Measurements from ENCODE around the gene SIVA1.

Gene SIVA1

DNA sequence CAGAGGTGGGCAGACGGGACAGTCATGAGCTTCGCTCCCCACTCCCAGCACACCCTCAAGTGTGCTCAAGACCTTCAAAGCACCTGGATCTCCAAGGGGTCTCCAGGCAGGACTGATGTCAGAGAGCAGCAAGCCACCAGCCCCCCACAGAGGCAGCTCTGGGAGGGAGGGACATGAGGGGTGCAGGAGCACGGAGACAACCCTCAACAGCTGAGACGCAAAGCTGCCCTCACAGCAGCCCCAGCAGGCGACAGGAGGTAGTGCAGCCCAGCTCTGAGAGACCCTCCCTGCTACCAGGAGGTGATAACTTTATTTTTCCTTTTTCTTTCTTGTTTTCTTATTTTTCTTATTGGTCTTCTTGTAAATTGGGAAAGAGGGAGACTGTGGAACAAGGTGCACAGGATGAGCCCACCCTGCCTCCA lies 17.9 kb downstream of the SIVA1 start (continued):
- TF ChIP-seq, protein P1, sequence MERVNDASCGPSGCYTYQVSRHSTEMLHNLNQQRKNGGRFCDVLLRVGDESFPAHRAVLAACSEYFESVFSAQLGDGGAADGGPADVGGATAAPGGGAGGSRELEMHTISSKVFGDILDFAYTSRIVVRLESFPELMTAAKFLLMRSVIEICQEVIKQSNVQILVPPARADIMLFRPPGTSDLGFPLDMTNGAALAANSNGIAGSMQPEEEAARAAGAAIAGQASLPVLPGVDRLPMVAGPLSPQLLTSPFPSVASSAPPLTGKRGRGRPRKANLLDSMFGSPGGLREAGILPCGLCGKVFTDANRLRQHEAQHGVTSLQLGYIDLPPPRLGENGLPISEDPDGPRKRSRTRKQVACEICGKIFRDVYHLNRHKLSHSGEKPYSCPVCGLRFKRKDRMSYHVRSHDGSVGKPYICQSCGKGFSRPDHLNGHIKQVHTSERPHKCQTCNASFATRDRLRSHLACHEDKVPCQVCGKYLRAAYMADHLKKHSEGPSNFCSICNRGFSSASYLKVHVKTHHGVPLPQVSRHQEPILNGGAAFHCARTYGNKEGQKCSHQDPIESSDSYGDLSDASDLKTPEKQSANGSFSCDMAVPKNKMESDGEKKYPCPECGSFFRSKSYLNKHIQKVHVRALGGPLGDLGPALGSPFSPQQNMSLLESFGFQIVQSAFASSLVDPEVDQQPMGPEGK (CRISPR knock-in tag; IDR thresholded peaks at IDR 0.05; ENCODE audit: borderline replicate concordance) = no peak

DNA sequence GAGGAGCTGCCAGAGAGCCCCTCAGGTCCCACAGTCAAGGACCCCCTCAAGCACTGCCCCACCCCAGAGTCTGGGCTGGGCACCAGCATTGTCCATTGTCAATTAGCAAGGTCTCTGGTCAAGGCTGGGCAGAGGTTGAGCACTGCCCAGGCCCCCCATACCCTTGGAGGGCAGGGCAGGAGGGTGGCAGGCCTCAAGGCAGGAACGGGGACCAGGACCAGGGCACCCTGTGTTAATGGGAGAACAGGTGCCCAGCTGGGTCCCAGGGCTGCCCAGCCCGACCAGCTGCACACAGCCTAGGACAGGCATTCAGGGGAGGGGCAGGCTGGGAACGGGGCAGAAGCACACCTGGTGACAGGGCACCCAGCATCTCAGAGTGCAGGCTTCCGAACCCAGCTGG lies 18.4 kb downstream of the SIVA1 start:
- ATAC-seq = no peak
- TF ChIP-seq SNAI2 (CRISPR knock-in tag; IDR thresholded peaks at IDR 0.05) = no peak
- TF ChIP-seq ZFP30 (CRISPR knock-in tag; IDR thresholded peaks at IDR 0.05) = no peak
- TF ChIP-seq ZFP3 (CRISPR knock-in tag; IDR thresholded peaks at IDR 0.05) = no peak
- TF ChIP-seq BACH2 (CRISPR knock-in tag; IDR thresholded peaks at IDR 0.05; ENCODE audit: borderline replicate concordance) = no peak
- no peak for TF ChIP-seq GLIS3 (CRISPR knock-in tag; IDR thresholded peaks at IDR 0.05)
- TF ChIP-seq TOX (CRISPR knock-in tag; IDR thresholded peaks at IDR 0.05; ENCODE audit: borderline replicate concordance) = no peak
- no peak for TF ChIP-seq ZNF565 (CRISPR knock-in tag; conservative IDR thresholded peaks at IDR 0.05; ENCODE audit: low read depth)
- no peak for TF ChIP-seq PPARA (CRISPR knock-in tag; IDR thresholded peaks at IDR 0.05; ENCODE audit: borderline replicate concordance)
- TF ChIP-seq, protein P1 (CRISPR knock-in tag; IDR thresholded peaks at IDR 0.05; ENCODE audit: borderline replicate concordance) = no peak
- no peak for TF ChIP-seq ARNTL (CRISPR knock-in tag; IDR thresholded peaks at IDR 0.05; ENCODE audit: borderline replicate concordance, low read depth)
- no peak for TF ChIP-seq OSR1 (CRISPR knock-in tag; IDR thresholded peaks at IDR 0.05)
- no peak for TF ChIP-seq ISL1 (CRISPR knock-in tag; IDR thresholded peaks at IDR 0.05)
- no peak for TF ChIP-seq TCF4 (CRISPR knock-in tag; IDR thresholded peaks at IDR 0.05; ENCODE audit: borderline replicate concordance)
- TF ChIP-seq, protein P2, sequence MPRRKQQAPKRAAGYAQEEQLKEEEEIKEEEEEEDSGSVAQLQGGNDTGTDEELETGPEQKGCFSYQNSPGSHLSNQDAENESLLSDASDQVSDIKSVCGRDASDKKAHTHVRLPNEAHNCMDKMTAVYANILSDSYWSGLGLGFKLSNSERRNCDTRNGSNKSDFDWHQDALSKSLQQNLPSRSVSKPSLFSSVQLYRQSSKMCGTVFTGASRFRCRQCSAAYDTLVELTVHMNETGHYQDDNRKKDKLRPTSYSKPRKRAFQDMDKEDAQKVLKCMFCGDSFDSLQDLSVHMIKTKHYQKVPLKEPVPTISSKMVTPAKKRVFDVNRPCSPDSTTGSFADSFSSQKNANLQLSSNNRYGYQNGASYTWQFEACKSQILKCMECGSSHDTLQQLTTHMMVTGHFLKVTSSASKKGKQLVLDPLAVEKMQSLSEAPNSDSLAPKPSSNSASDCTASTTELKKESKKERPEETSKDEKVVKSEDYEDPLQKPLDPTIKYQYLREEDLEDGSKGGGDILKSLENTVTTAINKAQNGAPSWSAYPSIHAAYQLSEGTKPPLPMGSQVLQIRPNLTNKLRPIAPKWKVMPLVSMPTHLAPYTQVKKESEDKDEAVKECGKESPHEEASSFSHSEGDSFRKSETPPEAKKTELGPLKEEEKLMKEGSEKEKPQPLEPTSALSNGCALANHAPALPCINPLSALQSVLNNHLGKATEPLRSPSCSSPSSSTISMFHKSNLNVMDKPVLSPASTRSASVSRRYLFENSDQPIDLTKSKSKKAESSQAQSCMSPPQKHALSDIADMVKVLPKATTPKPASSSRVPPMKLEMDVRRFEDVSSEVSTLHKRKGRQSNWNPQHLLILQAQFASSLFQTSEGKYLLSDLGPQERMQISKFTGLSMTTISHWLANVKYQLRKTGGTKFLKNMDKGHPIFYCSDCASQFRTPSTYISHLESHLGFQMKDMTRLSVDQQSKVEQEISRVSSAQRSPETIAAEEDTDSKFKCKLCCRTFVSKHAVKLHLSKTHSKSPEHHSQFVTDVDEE (CRISPR knock-in tag; IDR thresholded peaks at IDR 0.05) = no peak

DNA sequence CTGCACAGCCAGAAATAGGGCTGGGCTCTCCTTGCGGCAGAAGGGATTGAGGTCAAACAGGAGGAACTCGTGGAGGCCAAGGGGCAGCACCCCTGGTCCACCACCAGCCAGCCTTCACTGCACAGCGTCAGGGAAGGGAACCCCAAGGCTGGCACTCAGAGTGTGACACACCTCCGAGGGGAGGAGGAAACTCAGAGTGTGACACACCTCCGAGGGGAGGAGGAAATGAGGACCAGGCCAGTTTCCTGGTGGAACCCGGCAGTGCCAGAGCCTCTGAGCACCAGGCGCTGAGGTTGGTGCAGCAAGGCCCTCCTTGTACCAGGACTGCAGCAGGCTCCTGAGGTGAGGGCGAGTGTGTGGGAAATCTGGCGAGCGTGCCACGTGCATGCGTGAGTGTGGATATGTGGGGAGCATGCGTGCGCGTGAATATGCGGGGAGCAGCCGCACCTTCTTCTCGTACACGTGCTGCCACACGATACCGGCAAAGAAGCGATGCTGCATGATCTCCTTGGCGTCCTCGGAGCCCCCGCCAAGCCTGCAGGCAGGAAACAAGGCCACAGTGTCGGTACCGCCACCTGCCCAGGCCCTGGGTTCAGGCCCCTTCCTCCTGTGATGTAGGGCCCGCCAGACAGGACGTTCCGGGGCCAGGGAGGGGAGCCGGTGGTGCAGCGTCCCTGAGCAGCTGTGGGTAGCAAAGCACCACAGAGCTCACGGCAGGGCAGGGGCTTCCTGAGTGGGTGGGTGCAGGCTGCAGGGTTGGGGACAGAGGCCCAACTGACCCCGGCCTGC lies 19.2 kb downstream of the SIVA1 start:
- ATAC-seq = no peak
- no peak for TF ChIP-seq RARB (CRISPR knock-in tag; IDR thresholded peaks at IDR 0.05)
- TF ChIP-seq, protein P3, sequence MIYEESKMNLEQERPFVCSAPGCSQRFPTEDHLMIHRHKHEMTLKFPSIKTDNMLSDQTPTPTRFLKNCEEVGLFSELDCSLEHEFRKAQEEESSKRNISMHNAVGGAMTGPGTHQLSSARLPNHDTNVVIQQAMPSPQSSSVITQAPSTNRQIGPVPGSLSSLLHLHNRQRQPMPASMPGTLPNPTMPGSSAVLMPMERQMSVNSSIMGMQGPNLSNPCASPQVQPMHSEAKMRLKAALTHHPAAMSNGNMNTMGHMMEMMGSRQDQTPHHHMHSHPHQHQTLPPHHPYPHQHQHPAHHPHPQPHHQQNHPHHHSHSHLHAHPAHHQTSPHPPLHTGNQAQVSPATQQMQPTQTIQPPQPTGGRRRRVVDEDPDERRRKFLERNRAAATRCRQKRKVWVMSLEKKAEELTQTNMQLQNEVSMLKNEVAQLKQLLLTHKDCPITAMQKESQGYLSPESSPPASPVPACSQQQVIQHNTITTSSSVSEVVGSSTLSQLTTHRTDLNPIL (CRISPR knock-in tag; IDR thresholded peaks at IDR 0.05; ENCODE audit: low read depth) = no peak
- no peak for TF ChIP-seq ZFP3 (CRISPR knock-in tag; IDR thresholded peaks at IDR 0.05)
- TF ChIP-seq, protein P4, sequence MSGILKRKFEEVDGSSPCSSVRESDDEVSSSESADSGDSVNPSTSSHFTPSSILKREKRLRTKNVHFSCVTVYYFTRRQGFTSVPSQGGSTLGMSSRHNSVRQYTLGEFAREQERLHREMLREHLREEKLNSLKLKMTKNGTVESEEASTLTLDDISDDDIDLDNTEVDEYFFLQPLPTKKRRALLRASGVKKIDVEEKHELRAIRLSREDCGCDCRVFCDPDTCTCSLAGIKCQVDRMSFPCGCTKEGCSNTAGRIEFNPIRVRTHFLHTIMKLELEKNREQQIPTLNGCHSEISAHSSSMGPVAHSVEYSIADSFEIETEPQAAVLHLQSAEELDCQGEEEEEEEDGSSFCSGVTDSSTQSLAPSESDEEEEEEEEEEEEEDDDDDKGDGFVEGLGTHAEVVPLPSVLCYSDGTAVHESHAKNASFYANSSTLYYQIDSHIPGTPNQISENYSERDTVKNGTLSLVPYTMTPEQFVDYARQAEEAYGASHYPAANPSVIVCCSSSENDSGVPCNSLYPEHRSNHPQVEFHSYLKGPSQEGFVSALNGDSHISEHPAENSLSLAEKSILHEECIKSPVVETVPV (CRISPR knock-in tag; IDR thresholded peaks at IDR 0.05) = no peak
- TF ChIP-seq ZNF565 (CRISPR knock-in tag; conservative IDR thresholded peaks at IDR 0.05; ENCODE audit: low read depth) = no peak
- TF ChIP-seq CSDC2 (CRISPR knock-in tag; IDR thresholded peaks at IDR 0.05) = no peak
- TF ChIP-seq TOX (CRISPR knock-in tag; IDR thresholded peaks at IDR 0.05; ENCODE audit: borderline replicate concordance) = no peak
- TF ChIP-seq TCF4 (CRISPR knock-in tag; IDR thresholded peaks at IDR 0.05; ENCODE audit: borderline replicate concordance) = no peak
- no peak for TF ChIP-seq GLIS3 (CRISPR knock-in tag; IDR thresholded peaks at IDR 0.05)

Measured in SK-N-SH treated with all-trans-retinoic acid at 6 μM for 48 hours (cell line).